Body of pancreas (tissue), 4 donors: Measurements from ENCODE around the gene TRIM62.

Source experiments
- POLR2A ChIP-seq, 3 donors: fragments of 450-650 bp; IDR thresholded peaks; one replicate each; pipeline ENCODE4 v1.6.1; 2016; ENCODE audit warnings: antibody characterized with exemption in 3 of 3, mild to moderate bottlenecking in 2 of 3
- TF ChIP-seq, protein P1 (sequence below), 7 experiments: fragments of 450-650 bp in 4 of 7; fragments of 200-600 bp in 3 of 7; sonication (generic) in 3 of 7; IDR thresholded peaks; one replicate each; pipeline ENCODE4 v1.5.1; 2016 to 2019; ENCODE audit warnings: antibody characterized with exemption in 7 of 7

DNA sequence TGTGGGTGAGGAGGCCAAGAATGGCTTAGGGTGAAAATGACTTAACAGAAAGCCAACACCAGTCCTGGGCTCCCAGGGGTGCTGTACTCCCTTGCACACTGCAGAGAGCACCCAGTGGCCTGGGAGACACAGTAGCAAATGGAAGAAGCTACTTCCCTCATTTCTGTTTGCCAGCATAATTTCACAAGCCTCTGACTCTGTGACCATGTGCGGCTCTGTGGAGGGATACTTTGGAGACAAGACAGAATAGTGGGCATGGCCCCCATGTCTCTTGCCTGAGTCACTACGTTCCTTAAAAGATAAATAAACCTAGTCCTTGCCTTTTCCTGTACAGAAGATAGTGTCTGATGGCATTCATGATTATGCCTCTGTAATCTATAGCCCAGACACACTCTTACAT, 38.1 kb downstream of the TRIM62 start:
- TF ChIP-seq, protein P1, sequence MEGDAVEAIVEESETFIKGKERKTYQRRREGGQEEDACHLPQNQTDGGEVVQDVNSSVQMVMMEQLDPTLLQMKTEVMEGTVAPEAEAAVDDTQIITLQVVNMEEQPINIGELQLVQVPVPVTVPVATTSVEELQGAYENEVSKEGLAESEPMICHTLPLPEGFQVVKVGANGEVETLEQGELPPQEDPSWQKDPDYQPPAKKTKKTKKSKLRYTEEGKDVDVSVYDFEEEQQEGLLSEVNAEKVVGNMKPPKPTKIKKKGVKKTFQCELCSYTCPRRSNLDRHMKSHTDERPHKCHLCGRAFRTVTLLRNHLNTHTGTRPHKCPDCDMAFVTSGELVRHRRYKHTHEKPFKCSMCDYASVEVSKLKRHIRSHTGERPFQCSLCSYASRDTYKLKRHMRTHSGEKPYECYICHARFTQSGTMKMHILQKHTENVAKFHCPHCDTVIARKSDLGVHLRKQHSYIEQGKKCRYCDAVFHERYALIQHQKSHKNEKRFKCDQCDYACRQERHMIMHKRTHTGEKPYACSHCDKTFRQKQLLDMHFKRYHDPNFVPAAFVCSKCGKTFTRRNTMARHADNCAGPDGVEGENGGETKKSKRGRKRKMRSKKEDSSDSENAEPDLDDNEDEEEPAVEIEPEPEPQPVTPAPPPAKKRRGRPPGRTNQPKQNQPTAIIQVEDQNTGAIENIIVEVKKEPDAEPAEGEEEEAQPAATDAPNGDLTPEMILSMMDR (IDR thresholded peaks at IDR 0.05) = no peak
- TF ChIP-seq POLR2A (IDR thresholded peaks at IDR 0.05) = no peak
